Common myeloid progenitor, CD34-positive (primary cell): ENCODE results near the gene ALPI.
"Not testable (repeated sequence)": the region's sequence is repeated elsewhere in the genome, so short reads cannot be mapped to it uniquely, and the experiment has no call there.

ENCODE experiments used
- CTCF ChIA-PET: fragments of 350-600 bp; sonication (Branson Sonifier 250); formaldehyde crosslinking; loops from one replicate; lab custom pipeline; 2021; ENCODE audit warnings: antibody characterized with exemption; lab: Charles Lee
- POLR2A ChIA-PET: fragments of 350-600 bp; sonication (Branson Sonifier 250); formaldehyde crosslinking; loops from one replicate; lab custom pipeline; 2021; ENCODE audit warnings: antibody characterized with exemption; lab: Charles Lee
- DNase-seq, 3 donors: peaks; one replicate each; pipeline versions ENCODE4 v3.0.0 to v3.0.0-alpha.2; 2013
- H3K27ac ChIP-seq, 2 experiments: 1 replicate in 1 of 2; 2 replicates in 1 of 2; pipeline ENCODE4 v1.7.0; 2013; ENCODE audit warnings: inconsistent platforms in 2 of 2, low read length in 2 of 2, mild to moderate bottlenecking in 2 of 2, low read depth in 1 of 2, moderate library complexity in 1 of 2; ENCODE audit not compliant: severe bottlenecking in 2 of 2, insufficient read depth in 1 of 2, poor library complexity in 1 of 2
- H3K27me3 ChIP-seq, 5 experiments: replicated peaks in 2 of 5; 1 replicate in 3 of 5; 2 replicates in 2 of 5; pipeline versions ENCODE4 v1.6.1 to v1.7.0; 2013; ENCODE audit warnings: low read length in 4 of 5, mild to moderate bottlenecking in 2 of 5, moderate library complexity in 2 of 5, inconsistent platforms in 1 of 5; ENCODE audit not compliant: insufficient read depth in 5 of 5, control insufficient read depth in 4 of 5
- H3K36me3 ChIP-seq, 4 experiments: 1 replicate in 2 of 4; 2 replicates in 2 of 4; pipeline versions ENCODE4 v1.6.1 to v1.7.0; 2013; ENCODE audit warnings: low read length in 3 of 4, control low read depth in 1 of 4, mild to moderate bottlenecking in 1 of 4; ENCODE audit not compliant: control insufficient read depth in 4 of 4, insufficient read depth in 4 of 4
- H3K4me1 ChIP-seq, 4 experiments: 1 replicate in 3 of 4; 2 replicates in 1 of 4; pipeline versions ENCODE4 v1.6.1 to v1.7.1; 2013; ENCODE audit warnings: low read length in 3 of 4, mild to moderate bottlenecking in 3 of 4, control low read depth in 1 of 4, inconsistent platforms in 1 of 4, moderate library complexity in 1 of 4; ENCODE audit not compliant: control insufficient read depth in 4 of 4, insufficient read depth in 4 of 4; ENCODE audit errors: control extremely low read depth in 1 of 4
- H3K4me3 ChIP-seq, 7 experiments: 1 replicate in 4 of 7; 2 replicates in 3 of 7; pipeline versions ENCODE4 v1.5.1 to v1.7.0; 2013; ENCODE audit warnings: mild to moderate bottlenecking in 7 of 7, low read length in 6 of 7, moderate library complexity in 6 of 7, inconsistent platforms in 2 of 7, low read depth in 2 of 7, control low read depth in 1 of 7; ENCODE audit not compliant: insufficient read depth in 4 of 7, control insufficient read depth in 1 of 7; ENCODE audit errors: extremely low read depth in 1 of 7
- H3K9me3 ChIP-seq, 5 experiments: 1 replicate in 4 of 5; 2 replicates in 1 of 5; pipeline versions ENCODE4 v1.6.1 to v1.7.1; 2013; ENCODE audit warnings: low read length in 4 of 5, mild to moderate bottlenecking in 2 of 5, inconsistent platforms in 1 of 5, low read depth in 1 of 5, moderate library complexity in 1 of 5; ENCODE audit not compliant: control insufficient read depth in 4 of 5, insufficient read depth in 2 of 5; ENCODE audit errors: control extremely low read depth in 1 of 5
- WGBS: methylation state at CpG from one replicate; pipeline ENCODE4 v1.1.5; 2013; ENCODE audit not compliant: insufficient coverage; 5-methylcytosine and 5-hydroxymethylcytosine counted together

The ALPI gene

GRCh38 chr2:232447091-232447620 lies 8.8 kb upstream of the ALPI start:
- H3K27me3 ChIP-seq = no peaks in the 10 kb centered on the region
- no peak overlapping the region for H3K27ac ChIP-seq
- ChIA-PET CTCF (interaction anchor here (0.6 to 3.0 kb wide), 11 partner anchors 20 to 541 kb away, joined by 3 to 29 read pairs (median 3); partner anchors contain the start of genes CHRNG and PRSS56), POLR2A (no interaction called here)
- WGBS = 82% methylated on average over 8 of the region's 9 CpGs
- H3K4me1 ChIP-seq = no peaks in the 10 kb centered on the region
- no peak for DNase-seq
- H3K4me3 ChIP-seq = no peak overlapping the region
- no peaks in the 10 kb centered on the region for H3K9me3 ChIP-seq
- no peaks in the 10 kb centered on the region for H3K36me3 ChIP-seq

DNA sequence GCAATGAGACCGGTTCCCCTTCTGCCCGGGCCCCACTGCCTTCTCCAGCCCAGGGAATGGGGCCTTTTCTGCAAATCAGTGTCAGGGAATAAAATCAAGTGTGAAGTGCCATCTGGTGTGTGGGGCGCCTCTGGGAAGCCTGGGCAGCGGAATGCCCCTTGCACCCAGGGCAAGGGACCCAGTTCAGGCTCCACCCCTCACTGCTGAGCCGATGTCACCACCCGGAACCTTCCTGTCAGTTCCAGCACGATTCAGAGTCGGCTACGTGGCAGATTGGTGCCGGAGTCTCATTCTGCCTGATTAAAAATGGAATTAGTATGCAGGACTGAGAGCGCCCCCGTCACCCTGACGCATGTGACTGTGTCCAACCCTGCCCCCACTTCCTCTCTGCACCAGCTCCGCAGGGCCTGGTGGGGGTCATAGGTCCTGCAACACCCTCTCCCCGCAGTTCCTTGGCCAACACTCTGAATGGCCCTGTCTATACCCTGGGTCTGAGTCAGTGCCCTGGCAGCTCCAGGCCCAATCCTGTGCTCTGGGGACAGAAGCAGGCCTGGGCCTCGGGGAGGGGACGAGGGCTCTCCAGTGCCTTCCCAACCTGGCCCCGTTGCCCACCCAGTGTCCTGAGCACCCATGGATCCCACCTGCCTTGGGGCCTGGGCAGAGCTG lies 8.2 kb upstream of the ALPI start:
- no peaks in the 10 kb centered on the region for H3K27me3 ChIP-seq
- POLR2A ChIA-PET = no interaction called here
- CTCF ChIA-PET = interaction anchor here (0.6 to 3.0 kb wide), 6 partner anchors 20 to 95 kb away, joined by 3 to 29 read pairs (median 3); partner anchors contain the start of gene PRSS56
- no peaks in the 10 kb centered on the region for H3K36me3 ChIP-seq
- no peaks in the 10 kb centered on the region for H3K9me3 ChIP-seq
- H3K4me1 ChIP-seq = no peaks in the 10 kb centered on the region
- no peak overlapping the region for H3K27ac ChIP-seq
- no peak for DNase-seq
- no peak overlapping the region for H3K4me3 ChIP-seq
- 94% methylated on average over 17 of the region's 18 CpGs for WGBS

DNA sequence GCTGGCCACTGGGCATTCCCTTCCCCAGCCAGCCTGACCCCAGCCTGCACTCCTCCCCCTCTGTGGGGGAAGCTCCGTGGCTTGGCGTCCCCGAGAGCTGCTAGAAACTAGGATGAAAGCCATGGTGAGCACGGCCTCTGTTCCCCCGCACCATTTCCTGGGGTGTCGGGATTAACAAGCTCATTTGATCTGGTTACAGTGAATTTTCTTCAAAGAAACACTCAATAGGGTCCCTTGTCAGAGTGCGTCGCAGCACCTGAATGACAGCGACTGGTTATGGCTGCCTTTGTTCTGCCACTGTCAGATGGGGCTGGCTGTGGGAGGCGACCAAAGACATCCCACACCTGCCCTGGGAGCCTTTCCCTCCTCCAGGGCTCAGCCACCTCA lies 7.7 kb upstream of the ALPI start:
- ChIA-PET CTCF (interaction anchor here (1.1 to 3.0 kb wide), 2 partner anchors 45 to 73 kb away, joined by 3 to 29 read pairs; partner anchors contain the start of gene PRSS56), POLR2A (no interaction called here)

DNA sequence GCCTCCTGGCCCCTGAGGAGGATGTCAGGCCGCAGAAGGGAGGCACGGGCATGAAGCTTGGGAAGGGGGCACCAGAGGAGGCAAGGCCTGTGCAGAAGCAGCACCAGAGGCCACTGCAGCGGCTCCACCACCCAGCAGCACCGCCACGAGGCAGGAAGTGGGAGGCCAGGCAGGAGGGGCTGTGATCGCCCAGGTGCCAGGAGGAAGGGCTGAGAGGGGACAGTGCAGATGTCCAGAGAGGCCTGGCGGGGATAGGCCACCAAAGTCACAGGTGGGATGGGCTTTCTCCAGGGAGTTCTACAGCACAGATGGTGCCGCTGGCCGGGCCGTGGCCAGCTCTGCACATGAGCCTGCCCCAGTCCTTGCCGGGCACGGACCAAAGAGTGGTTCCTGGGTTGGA lies 6.0 kb upstream of the ALPI start:
- Histone ChIP-seq H3K9me3 (no peaks in the 10 kb centered on the region), H3K27me3 (no peaks in the 10 kb centered on the region), H3K4me3 (no peak overlapping the region), H3K4me1 (no peaks in the 10 kb centered on the region), H3K36me3 (no peaks in the 10 kb centered on the region), H3K27ac (no peak overlapping the region)
- ChIA-PET POLR2A (no interaction called here), CTCF (no interaction called here)
- no peak for DNase-seq
- 54% methylated on average over 12 of the region's 12 CpGs for WGBS

More for the DNA sequence above, 7.7 kb upstream of the ALPI start:
- 63% methylated on average over 8 of the region's 10 CpGs for WGBS
- no peaks in the 10 kb centered on the region for H3K4me1 ChIP-seq
- no peak overlapping the region for H3K4me3 ChIP-seq
- DNase-seq = no peak
- no peaks in the 10 kb centered on the region for H3K36me3 ChIP-seq
- no peaks in the 10 kb centered on the region for H3K27me3 ChIP-seq
- no peaks in the 10 kb centered on the region for H3K9me3 ChIP-seq
- H3K27ac ChIP-seq = no peak overlapping the region

- POLR2A ChIA-PET, H3K9me3 ChIP-seq, CTCF ChIA-PET, H3K27me3 ChIP-seq, H3K27ac ChIP-seq, H3K4me3 ChIP-seq, H3K4me1 ChIP-seq, H3K36me3 ChIP-seq, DNase-seq: not testable (repeated sequence)
- 95% methylated on average over 3 of the region's 3 CpGs for WGBS
These were observed 4.3 kb upstream of the ALPI start for GRCh38 chr2:232451645-232452044.

- Histone ChIP-seq H3K4me3 (no peak overlapping the region), H3K27ac (no peak overlapping the region), H3K27me3 (peaks cover 0 to 22% (median 11%) of the 10 kb centered on the region in 5 experiments), H3K4me1 (no peaks in the 10 kb centered on the region), H3K36me3 (no peaks in the 10 kb centered on the region), H3K9me3 (no peaks in the 10 kb centered on the region)
- DNase-seq = no peak
- 96% methylated on average over 8 of the region's 9 CpGs for WGBS
- CTCF ChIA-PET = interaction anchor here (1.1 to 2.7 kb wide), 2 partner anchors 11 to 62 kb away, joined by 3 to 8 read pairs; no protein-coding TSS in a partner anchor
- POLR2A ChIA-PET = no interaction called here
These were observed 1.3 kb upstream of the ALPI start for GRCh38 chr2:232454630-232455029.
